Activated CD4-positive, alpha-beta T cell treated with anti-CD3 and anti-CD28 coated beads, Interleukin-2, amount 10 ng/mL, durations not matched to agents 24 days and 14 days (primary cell): ENCODE data around the gene RASA2. TPM values are rescaled to one million over a fixed set of nuclear protein-coding genes. Genes with fewer than 3 reads are reported as not detected.

Experiments used
- DNase-seq: peaks from one replicate; pipeline ENCODE4 v3.0.0; 2022
- H3K27ac Mint-ChIP-seq: one replicate; pipeline ENCODE4 v1.8.0; 2022; ENCODE audit warnings: mild to moderate bottlenecking, mixed read lengths
- H3K27me3 Mint-ChIP-seq: one replicate; pipeline ENCODE4 v1.8.0; 2022; ENCODE audit warnings: mixed read lengths
- H3K36me3 Mint-ChIP-seq: one replicate; pipeline ENCODE4 v1.8.0; 2022; ENCODE audit warnings: low read depth, mild to moderate bottlenecking, mixed read lengths
- H3K4me1 Mint-ChIP-seq: one replicate; pipeline ENCODE4 v1.8.0; 2021; ENCODE audit warnings: mixed read lengths
- H3K4me3 Mint-ChIP-seq: one replicate; pipeline ENCODE4 v1.8.0; 2022; ENCODE audit warnings: mild to moderate bottlenecking, moderate library complexity, mixed read lengths
- H3K9me3 Mint-ChIP-seq: one replicate; pipeline ENCODE4 v1.8.0; 2021; ENCODE audit warnings: mixed read lengths
- intact Hi-C: fragments of 100-400 bp; cut with micrococcal nuclease; formaldehyde crosslinking; loops from one replicate; pipeline ENCODE4 v1.15.1; 2023
- total RNA-seq: library from RNA; stranded (reverse); gene quantifications from 2 replicates; pipeline ENCODE4 v1.2.3, GENCODE V29; 2022

RASA2 gene
- total RNA-seq, 1 donor from 2014 or later: 30.2 TPM

DNA sequence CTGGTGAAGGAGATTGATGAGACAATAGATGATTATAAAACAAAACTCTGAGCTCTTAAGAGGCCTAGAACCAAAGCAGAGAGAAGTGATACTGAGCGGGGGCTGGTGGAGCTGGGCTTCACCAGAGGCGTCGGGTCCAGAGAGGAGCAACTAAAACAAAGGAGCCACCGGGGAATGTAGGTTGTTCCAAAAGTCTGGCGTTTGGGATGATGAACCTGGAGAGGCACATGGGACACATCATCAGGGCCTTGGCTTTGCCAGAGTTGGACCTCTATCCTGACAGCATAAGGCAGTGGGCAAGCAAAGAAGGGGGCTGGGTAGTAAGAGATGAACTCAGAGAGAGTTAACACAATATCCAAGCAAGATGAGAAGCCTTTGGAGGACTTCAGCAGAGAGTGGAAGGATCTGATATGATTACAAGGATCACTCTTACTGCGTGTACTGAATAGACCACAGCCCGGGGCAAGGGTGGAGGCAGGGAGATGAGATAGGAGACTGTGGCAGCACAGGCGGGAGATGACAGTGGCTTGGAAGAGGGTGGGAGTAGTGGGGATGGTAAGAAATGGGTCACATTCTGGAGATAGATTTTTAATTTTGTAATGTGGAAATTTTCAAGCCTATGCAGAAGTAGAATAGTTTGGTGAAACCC, 36.0 kb upstream of the RASA2 start:
- Mint-ChIP-seq H3K27me3 (no peaks in the 10 kb centered on the region), H3K4me1 (peaks cover 4% of the 10 kb centered on the region), H3K27ac (no peak overlapping the region), H3K4me3 (no peak overlapping the region), H3K9me3 (no peaks in the 10 kb centered on the region), H3K36me3 (peaks cover 3% of the 10 kb centered on the region)
- intact Hi-C loops: no loop called here
- DNase-seq: peak; percentile 50

DNA sequence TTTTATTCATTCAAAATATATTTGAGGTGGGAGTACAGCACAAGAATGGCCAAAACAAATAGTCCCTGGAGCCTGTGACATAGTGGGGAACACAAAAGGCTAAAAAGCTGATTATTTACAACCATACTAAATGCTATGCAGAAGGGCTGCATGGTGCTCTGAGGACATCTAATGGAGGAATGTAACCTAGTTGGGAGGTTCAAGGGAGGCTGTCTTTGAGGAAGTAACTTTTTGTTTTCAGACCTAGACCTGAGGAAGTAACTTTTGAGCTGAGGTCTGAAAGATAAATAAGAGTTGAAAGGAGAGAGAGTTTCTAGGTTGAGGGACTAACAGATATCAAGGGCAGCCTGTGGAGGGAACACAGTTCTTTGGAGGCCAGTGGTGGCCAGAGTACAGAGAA, 34.8 kb upstream of the RASA2 start:
- Mint-ChIP-seq H3K4me1 (peaks cover 6% of the 10 kb centered on the region), H3K27ac (no peak overlapping the region), H3K36me3 (no peaks in the 10 kb centered on the region), H3K4me3 (no peak overlapping the region), H3K9me3 (no peaks in the 10 kb centered on the region), H3K27me3 (no peaks in the 10 kb centered on the region)
- DNase-seq: peak; percentile 86
- intact Hi-C loops: loop anchor here (1.0 kb wide), 1 partner anchor 141 kb away; no protein-coding TSS in a partner anchor

DNA sequence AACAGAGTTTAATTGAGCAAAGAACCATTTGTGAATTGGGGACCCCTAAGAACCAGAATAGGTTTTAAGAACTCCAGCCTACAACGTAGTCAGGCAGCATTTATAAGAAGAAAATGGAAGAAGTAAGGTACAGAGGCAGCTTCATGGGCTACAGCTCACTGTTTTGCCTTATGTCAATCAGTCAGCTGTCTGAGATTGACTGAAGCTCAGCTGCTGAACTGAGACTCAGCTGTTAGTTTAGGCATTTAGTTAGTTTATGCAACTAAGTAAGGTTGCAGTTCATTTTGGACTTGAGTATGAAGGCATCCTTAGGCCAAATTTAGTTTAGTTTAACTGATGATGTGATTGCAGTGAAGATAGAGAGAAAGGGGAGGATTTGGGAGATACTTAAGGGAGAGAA, 34.1 kb upstream of the RASA2 start:
- Mint-ChIP-seq H3K4me1 (peaks cover 7% of the 10 kb centered on the region), H3K9me3 (no peaks in the 10 kb centered on the region), H3K36me3 (no peaks in the 10 kb centered on the region), H3K27me3 (no peaks in the 10 kb centered on the region), H3K27ac (no peak overlapping the region), H3K4me3 (no peak overlapping the region)
- intact Hi-C loops: loop anchor here (1.0 kb wide), 1 partner anchor 141 kb away; no protein-coding TSS in a partner anchor
- DNase-seq: peak; percentile 42

DNA sequence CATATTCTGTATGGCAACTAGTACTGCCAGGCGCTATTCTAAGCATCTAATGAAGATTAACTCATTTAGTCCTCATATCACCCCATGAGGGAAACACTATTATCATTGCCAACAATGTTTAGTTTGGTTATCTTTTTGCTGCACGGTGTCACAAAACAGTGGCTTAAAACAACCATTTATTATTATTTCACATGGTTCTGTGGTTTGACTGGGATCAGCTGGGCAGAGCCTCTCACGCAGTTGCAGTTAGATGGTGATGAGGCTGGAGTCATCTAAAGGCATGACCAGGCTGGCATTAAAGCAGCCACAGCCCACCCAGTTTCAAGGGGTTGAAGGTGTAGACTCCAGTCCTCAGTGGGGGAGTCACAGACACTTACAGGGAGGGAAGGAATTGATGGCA, 32.8 kb upstream of the RASA2 start:
- Mint-ChIP-seq H3K4me3 (no peak overlapping the region), H3K9me3 (no peaks in the 10 kb centered on the region), H3K4me1 (peaks cover 8% of the 10 kb centered on the region), H3K27ac (no peak overlapping the region), H3K27me3 (no peaks in the 10 kb centered on the region), H3K36me3 (no peaks in the 10 kb centered on the region)
- intact Hi-C loops: no loop called here
- DNase-seq: peak; percentile 41

GRCh38 chr3:141454906-141455602, 31.8 kb upstream of the RASA2 start:
- DNase-seq: peak; percentile 82
- Mint-ChIP-seq H3K9me3 (no peaks in the 10 kb centered on the region), H3K36me3 (no peaks in the 10 kb centered on the region), H3K4me1 (peaks cover 8% of the 10 kb centered on the region), H3K27ac (no peak overlapping the region), H3K27me3 (peaks cover 1% of the 10 kb centered on the region), H3K4me3 (no peak overlapping the region)
- intact Hi-C loops: loop anchor here (1.0 kb wide), 2 partner anchors 94 to 152 kb away; no protein-coding TSS in a partner anchor

DNA sequence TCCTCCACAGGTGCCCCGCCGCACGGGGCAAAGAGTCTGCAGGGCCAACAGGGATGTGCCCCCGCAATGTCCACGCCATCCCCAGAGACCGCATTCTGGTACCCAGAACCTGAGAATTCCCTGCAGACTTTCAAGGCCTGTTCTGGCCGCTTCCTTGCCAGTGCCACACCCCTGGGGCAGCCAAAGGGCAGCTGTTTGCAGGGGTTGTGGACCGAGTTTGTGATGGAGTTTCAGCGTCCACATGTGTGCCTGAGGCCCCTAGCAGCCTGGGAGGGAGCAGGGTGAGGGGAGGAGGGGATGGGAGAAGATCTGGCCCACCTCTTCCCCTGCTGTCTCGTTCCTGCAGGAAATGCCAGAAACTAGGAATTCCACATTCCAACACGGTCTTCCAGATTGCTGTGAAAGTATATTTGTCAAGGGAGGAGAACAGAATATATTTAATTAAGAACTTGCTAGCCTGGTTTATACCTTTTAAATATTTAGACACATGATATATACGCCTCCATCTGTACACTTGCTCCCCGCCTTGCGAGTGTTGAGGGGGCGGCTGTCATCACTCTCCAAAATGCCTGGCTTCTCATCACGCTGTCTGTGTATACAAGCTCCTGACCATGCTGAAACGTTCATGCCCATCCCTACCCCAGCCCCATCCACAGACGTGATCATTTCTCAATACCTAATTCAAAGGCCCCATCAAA, 31.1 kb upstream of the RASA2 start:
- H3K27me3 Mint-ChIP-seq: peaks cover 1% of the 10 kb centered on the region
- H3K27ac Mint-ChIP-seq: no peak overlapping the region
- intact Hi-C loops: loop anchor here (1.0 kb wide), 2 partner anchors 94 to 152 kb away; no protein-coding TSS in a partner anchor
- no peak overlapping the region for H3K4me3 Mint-ChIP-seq
- H3K9me3 Mint-ChIP-seq: no peaks in the 10 kb centered on the region
- no peaks in the 10 kb centered on the region for H3K36me3 Mint-ChIP-seq
- DNase-seq: peak; percentile 53
- peaks cover 13% of the 10 kb centered on the region for H3K4me1 Mint-ChIP-seq

DNA sequence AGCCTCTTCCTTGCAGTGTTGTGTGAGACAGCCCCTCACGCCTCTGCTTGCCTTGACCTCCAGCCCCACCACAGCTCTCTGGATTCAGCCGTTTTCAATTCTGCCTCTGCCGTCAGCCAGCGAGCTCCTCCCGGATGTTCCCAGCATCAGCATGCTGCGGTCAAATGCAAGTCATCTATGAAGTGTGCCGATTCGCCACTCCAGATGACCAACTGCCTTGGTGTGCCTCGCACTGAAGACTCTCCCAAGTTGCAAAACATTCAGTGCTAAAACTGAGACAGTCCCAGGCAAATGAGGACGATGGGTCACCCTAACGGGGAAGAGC, 30.6 kb upstream of the RASA2 start:
- peaks cover 1% of the 10 kb centered on the region for H3K27me3 Mint-ChIP-seq
- H3K36me3 Mint-ChIP-seq: no peaks in the 10 kb centered on the region
- intact Hi-C loops: no loop called here
- H3K9me3 Mint-ChIP-seq: no peaks in the 10 kb centered on the region
- H3K27ac Mint-ChIP-seq: no peak overlapping the region
- no peak for DNase-seq
- H3K4me3 Mint-ChIP-seq: no peak overlapping the region
- H3K4me1 Mint-ChIP-seq: peaks cover 13% of the 10 kb centered on the region

DNA sequence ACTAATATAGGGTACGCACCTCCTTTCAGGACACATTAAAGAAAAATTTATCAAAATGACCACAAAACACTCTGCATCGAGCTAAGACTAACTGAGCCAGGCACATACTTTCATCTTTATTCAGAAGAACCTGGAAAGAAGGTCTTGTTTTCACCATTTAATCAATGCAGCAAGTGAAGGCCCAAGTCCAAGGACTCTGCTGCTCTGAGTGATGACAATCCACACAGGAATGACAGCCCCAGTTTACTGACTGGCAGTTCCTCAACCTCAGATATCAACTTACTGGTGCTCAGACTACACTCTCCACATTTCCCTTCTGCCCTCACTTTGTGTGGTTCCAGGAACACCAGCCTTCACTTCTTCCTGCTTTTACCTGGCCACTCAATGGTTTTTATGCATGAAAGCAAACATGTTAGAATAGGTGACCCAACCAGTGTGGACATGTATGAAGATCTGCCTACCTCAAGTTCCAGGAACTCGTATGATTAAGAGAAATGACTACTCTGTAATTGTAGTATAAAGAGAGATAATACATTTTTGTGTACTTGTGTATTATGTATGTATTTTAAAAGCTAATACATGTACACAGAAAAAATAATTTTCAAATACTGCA, 29.1 kb upstream of the RASA2 start:
- intact Hi-C loops: no loop called here
- no peak overlapping the region for H3K4me3 Mint-ChIP-seq
- DNase-seq: peak; percentile 45

DNA sequence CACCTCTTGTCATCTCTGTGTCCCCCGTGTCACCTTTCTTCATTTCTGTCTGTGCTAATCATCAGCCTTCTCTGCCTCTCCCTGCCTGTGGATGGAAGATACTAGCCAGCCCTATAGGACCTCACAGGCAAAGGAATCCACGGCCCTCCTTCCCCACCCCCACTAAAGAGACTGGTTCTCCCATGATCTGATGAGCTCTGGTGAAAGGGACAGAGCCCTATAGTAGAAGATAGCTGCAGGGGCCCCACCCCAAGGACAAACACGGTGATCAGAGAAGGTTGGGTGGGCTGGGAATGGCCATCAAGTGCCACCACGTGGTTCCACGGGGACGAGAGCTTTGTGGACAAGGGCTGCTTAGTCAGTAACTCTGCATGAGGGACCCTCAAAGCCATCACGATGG, 27.8 kb upstream of the RASA2 start:
- H3K4me3 Mint-ChIP-seq: no peak overlapping the region
- no peaks in the 10 kb centered on the region for H3K36me3 Mint-ChIP-seq
- no peak overlapping the region for H3K27ac Mint-ChIP-seq
- H3K9me3 Mint-ChIP-seq: peaks cover 3% of the 10 kb centered on the region
- H3K4me1 Mint-ChIP-seq: peaks cover 21% of the 10 kb centered on the region
- peaks cover 1% of the 10 kb centered on the region for H3K27me3 Mint-ChIP-seq
- DNase-seq: no peak
- intact Hi-C loops: no loop called here

More for the DNA sequence above, 29.1 kb upstream of the RASA2 start:
- Mint-ChIP-seq H3K9me3 (no peaks in the 10 kb centered on the region), H3K36me3 (no peaks in the 10 kb centered on the region), H3K27ac (no peak overlapping the region), H3K4me1 (peaks cover 21% of the 10 kb centered on the region), H3K27me3 (peaks cover 1% of the 10 kb centered on the region)

DNA sequence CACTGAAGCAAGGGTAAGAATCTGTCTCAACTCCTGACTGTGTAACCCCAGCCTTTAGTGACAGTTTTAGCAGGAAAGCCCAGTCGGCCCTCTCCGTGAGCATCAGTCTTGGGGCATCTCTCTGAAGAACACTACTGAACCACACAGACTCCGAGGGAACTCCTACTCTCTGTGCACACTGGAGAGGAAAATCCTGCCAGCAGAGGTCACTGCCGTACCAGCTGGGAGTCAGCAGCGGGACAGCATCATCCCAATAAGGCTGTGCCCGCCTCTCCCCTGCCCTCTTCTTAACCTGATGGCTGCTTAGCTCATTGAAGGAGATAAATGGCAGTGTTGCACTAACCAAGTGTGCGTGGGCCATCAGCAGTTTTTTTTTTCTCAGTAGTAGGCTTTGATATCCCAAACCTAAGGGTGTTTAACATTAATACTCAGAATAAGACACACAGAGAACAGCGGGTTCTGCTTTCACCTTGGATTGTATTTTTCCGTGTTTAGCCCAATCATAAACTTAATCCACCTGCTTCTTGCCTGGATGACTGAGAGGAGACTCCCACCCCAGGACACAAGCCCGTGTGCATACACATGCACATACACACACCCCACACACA, 26.6 kb upstream of the RASA2 start:
- peak; percentile 96 for DNase-seq
- H3K4me3 Mint-ChIP-seq: no peak overlapping the region
- H3K4me1 Mint-ChIP-seq: peaks cover 19% of the 10 kb centered on the region
- intact Hi-C loops: loop anchor here (1.0 to 5.0 kb wide), 6 partner anchors 14 to 415 kb away; partner anchors contain the start of gene RNF7
- H3K27ac Mint-ChIP-seq: no peak overlapping the region
- H3K36me3 Mint-ChIP-seq: peaks cover 2% of the 10 kb centered on the region
- H3K27me3 Mint-ChIP-seq: peaks cover 1% of the 10 kb centered on the region
- peaks cover 8% of the 10 kb centered on the region for H3K9me3 Mint-ChIP-seq

GRCh38 chr3:141462176-141462859, 24.5 kb upstream of the RASA2 start:
- peaks cover 4% of the 10 kb centered on the region for H3K36me3 Mint-ChIP-seq
- H3K9me3 Mint-ChIP-seq: peaks cover 8% of the 10 kb centered on the region
- intact Hi-C loops: loop anchor here (5.0 kb wide), 1 partner anchor 275 kb away; the partner anchor contains the start of gene RNF7
- peaks cover 17% of the 10 kb centered on the region for H3K4me1 Mint-ChIP-seq
- no peak for DNase-seq
- H3K27ac Mint-ChIP-seq: no peak overlapping the region
- H3K4me3 Mint-ChIP-seq: no peak overlapping the region
- peaks cover 1% of the 10 kb centered on the region for H3K27me3 Mint-ChIP-seq

DNA sequence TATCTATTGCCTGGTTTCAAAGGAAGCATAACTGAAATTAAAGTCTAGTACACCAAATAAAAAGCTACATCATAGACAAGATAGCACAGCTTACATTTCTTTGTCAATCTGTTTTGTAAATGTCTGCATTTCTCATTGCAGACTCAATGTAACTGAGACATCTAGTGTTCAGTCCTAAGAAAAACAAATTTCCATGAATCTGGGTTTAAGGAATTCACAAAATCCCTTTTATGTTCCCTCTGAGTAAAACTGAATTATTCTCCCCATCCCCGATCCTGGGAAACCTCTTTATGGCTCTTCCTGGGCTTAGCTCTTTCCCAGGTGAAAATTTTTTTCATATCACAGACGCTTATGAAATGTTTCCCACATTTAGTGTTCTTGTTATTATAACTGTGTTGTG, 21.6 kb upstream of the RASA2 start:
- peaks cover 12% of the 10 kb centered on the region for H3K27me3 Mint-ChIP-seq
- peaks cover 4% of the 10 kb centered on the region for H3K36me3 Mint-ChIP-seq
- H3K4me1 Mint-ChIP-seq: peaks cover 11% of the 10 kb centered on the region
- H3K9me3 Mint-ChIP-seq: peaks cover 13% of the 10 kb centered on the region
- no peak overlapping the region for H3K27ac Mint-ChIP-seq
- no peak overlapping the region for H3K4me3 Mint-ChIP-seq
- no peak for DNase-seq
- intact Hi-C loops: no loop called here

GRCh38 chr3:141466633-141467169, 20.1 kb upstream of the RASA2 start:
- Mint-ChIP-seq H3K4me1 (peaks cover 8% of the 10 kb centered on the region), H3K27me3 (peaks cover 13% of the 10 kb centered on the region), H3K4me3 (no peak overlapping the region), H3K36me3 (peaks cover 4% of the 10 kb centered on the region), H3K9me3 (peaks cover 13% of the 10 kb centered on the region), H3K27ac (no peak overlapping the region)
- intact Hi-C loops: no loop called here
- no peak for DNase-seq
